Gastroesophageal sphincter (tissue), 4 donors: ENCODE data around the gene FARS2. TPM values are rescaled to one million over a fixed set of nuclear protein-coding genes. Genes with fewer than 3 reads are reported as not detected.

Experiments
- ATAC-seq: fragments of 150-250 bp; one replicate; pipeline ENCODE4 v1.9.1; 2016; ENCODE audit warnings: mild to moderate bottlenecking, moderate library complexity
- H3K27ac ChIP-seq, 4 donors: fragments of 200-600 bp; sonication (generic) in 3 of 4; 1 replicate in 3 of 4; 2 replicates in 1 of 4; pipeline ENCODE4 v1.5.1; 2016 to 2019
- H3K27me3 ChIP-seq: fragments of 200-600 bp; sonication (generic); one replicate; pipeline ENCODE4 v1.5.1; 2019
- H3K36me3 ChIP-seq, 2 donors: fragments of 200-600 bp; sonication (generic); one replicate each; pipeline ENCODE4 v1.5.1; 2019; ENCODE audit warnings: control low read depth in 1 of 2
- H3K4me1 ChIP-seq, 3 donors: fragments of 200-600 bp; sonication (generic); 1 replicate in 2 of 3; 2 replicates in 1 of 3; pipeline ENCODE4 v1.5.1; 2016 to 2019; ENCODE audit warnings: control low read depth in 2 of 3
- H3K4me3 ChIP-seq, 2 donors: fragments of 200-600 bp; sonication (generic); one replicate each; pipeline ENCODE4 v1.5.1; 2019; ENCODE audit warnings: mild to moderate bottlenecking in 1 of 2, moderate library complexity in 1 of 2
- H3K9me3 ChIP-seq, 3 donors: fragments of 200-600 bp; sonication (generic); one replicate each; pipeline ENCODE4 v1.5.1; 2017 to 2019; ENCODE audit warnings: control low read depth in 2 of 3
- EP300 ChIP-seq: sonication (generic); formaldehyde crosslinking; IDR thresholded peaks from one replicate; pipeline ENCODE4 v1.6.1; 2017; ENCODE audit warnings: antibody characterized with exemption, mild to moderate bottlenecking
- POLR2A ChIP-seq, 2 donors: fragments of 450-650 bp; IDR thresholded peaks; one replicate each; pipeline ENCODE4 v1.6.1; 2017; ENCODE audit warnings: antibody characterized with exemption in 2 of 2, mild to moderate bottlenecking in 2 of 2, moderate library complexity in 1 of 2
- POLR2AphosphoS5 ChIP-seq: sonication (generic); formaldehyde crosslinking; IDR thresholded peaks from one replicate; pipeline ENCODE4 v1.6.1; 2017; ENCODE audit warnings: antibody characterized with exemption
- WGBS, 2 donors: methylation state at CpG; one replicate each; pipeline ENCODE4 v1.1.5; 2018; ENCODE audit warnings: low coverage in 1 of 2; 5-methylcytosine and 5-hydroxymethylcytosine counted together
- total RNA-seq, 4 donors: library from RNA; depleted of rRNA; stranded (reverse); fragments of >200 nt; gene quantifications; one replicate each; pipeline ENCODE4 v1.1.0, GENCODE V29; 2016
- TF ChIP-seq, protein P1 (sequence below), 4 experiments: fragments of 200-600 bp in 2 of 4; fragments of 450-650 bp in 2 of 4; sonication (generic) in 1 of 4; IDR thresholded peaks; one replicate each; pipeline ENCODE4 v1.5.1; 2017 to 2019; ENCODE audit warnings: antibody characterized with exemption in 4 of 4, mild to moderate bottlenecking in 2 of 4, moderate library complexity in 2 of 4

Gene FARS2
- total RNA-seq, 4 donors from 2014 or later = 9.8 to 16.3 (median 14.4) TPM

GRCh38 chr6:5256952-5257351 is 4.4 kb upstream of the FARS2 start:
- no peak for TF ChIP-seq POLR2AphosphoS5
- Histone ChIP-seq H3K9me3 (no peaks in the 10 kb centered on the region), H3K4me1 (peaks cover 0 to 17% (median 3%) of the 10 kb centered on the region in 3 donors), H3K36me3 (peaks cover 0 to 22% of the 10 kb centered on the region in 2 donors), H3K4me3 (no peak overlapping the region), H3K27me3 (no peaks in the 10 kb centered on the region), H3K27ac (no peak overlapping the region)
- 86 to 87% methylated on average over 3 of the region's 3 CpGs for WGBS, 2 donors
- ATAC-seq = no peak

- WGBS, 2 donors = 92 to 100% methylated on average over 2 to 4 of the region's 8 CpGs
- no peak for ATAC-seq
- H3K27me3 ChIP-seq = no peaks in the 10 kb centered on the region
- no peaks in the 10 kb centered on the region for H3K9me3 ChIP-seq
- H3K4me3 ChIP-seq = no peak overlapping the region
- H3K4me1 ChIP-seq = peaks cover 0 to 21% (median 3%) of the 10 kb centered on the region in 3 donors
- TF ChIP-seq EP300 (no peak), POLR2A (IDR thresholded peaks at IDR 0.05) (no peak), POLR2AphosphoS5 (no peak)
- TF ChIP-seq, protein P1, sequence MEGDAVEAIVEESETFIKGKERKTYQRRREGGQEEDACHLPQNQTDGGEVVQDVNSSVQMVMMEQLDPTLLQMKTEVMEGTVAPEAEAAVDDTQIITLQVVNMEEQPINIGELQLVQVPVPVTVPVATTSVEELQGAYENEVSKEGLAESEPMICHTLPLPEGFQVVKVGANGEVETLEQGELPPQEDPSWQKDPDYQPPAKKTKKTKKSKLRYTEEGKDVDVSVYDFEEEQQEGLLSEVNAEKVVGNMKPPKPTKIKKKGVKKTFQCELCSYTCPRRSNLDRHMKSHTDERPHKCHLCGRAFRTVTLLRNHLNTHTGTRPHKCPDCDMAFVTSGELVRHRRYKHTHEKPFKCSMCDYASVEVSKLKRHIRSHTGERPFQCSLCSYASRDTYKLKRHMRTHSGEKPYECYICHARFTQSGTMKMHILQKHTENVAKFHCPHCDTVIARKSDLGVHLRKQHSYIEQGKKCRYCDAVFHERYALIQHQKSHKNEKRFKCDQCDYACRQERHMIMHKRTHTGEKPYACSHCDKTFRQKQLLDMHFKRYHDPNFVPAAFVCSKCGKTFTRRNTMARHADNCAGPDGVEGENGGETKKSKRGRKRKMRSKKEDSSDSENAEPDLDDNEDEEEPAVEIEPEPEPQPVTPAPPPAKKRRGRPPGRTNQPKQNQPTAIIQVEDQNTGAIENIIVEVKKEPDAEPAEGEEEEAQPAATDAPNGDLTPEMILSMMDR (IDR thresholded peaks at IDR 0.05) = no peak
- H3K27ac ChIP-seq = no peak overlapping the region
- peaks cover 0 to 22% of the 10 kb centered on the region in 2 donors for H3K36me3 ChIP-seq
These were observed 3.9 kb upstream of the FARS2 start for GRCh38 chr6:5257400-5257799.

- WGBS, 2 donors = 87 to 91% methylated on average over 1 to 3 of the region's 3 CpGs
These were observed 1.9 kb upstream of the FARS2 start for GRCh38 chr6:5259428-5259827.

DNA sequence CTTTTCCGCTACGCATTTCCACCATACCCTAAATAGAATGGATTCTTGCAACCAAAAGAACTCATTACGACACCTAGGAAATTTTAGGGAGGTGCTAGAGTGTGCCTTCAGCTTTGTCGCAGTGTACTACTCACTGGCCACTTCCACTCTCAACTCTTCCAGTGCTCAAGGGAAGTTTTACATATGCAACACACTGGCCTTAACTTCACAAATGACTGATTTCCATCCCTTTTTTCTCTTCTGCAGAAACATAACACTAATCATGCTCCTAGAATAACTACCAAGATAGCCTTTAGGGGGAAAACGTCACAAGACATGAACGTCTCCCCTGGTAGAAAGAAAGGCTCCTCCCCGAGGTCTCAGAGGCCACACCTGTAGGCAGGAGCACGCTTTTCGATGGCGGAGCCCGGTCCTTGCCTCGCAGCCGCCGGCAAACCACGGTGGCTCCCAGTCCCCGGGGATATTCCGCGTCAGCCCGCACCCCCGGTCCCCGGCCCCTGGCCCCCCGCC is 1.1 kb upstream of the FARS2 start:
- no peaks in the 10 kb centered on the region for H3K9me3 ChIP-seq
- WGBS, 2 donors = 14 to 28% methylated on average over 4 of the region's 22 CpGs
- H3K4me1 ChIP-seq = peaks cover 0 to 28% (median 3%) of the 10 kb centered on the region in 3 donors
- peaks cover 0 to 8% of the 10 kb centered on the region in 2 donors for H3K36me3 ChIP-seq
- TF ChIP-seq POLR2AphosphoS5 (no peak), POLR2A (IDR thresholded peaks at IDR 0.05) (no peak), EP300 (no peak)
- TF ChIP-seq, protein P1 (IDR thresholded peaks at IDR 0.05) = no peak
- peak overlapping the region; percentile 86 to 99 for H3K4me3 ChIP-seq
- H3K27ac ChIP-seq = peak overlapping the region; percentile 95 to 99 (median 96)
- no peaks in the 10 kb centered on the region for H3K27me3 ChIP-seq
- ATAC-seq = peak; percentile 35

More at GRCh38 chr6:5259428-5259827, 1.9 kb upstream of the FARS2 start:
- H3K27ac ChIP-seq = no peak overlapping the region
- H3K9me3 ChIP-seq = no peaks in the 10 kb centered on the region
- no peak for ATAC-seq
- TF ChIP-seq, protein P1 (IDR thresholded peaks at IDR 0.05) = no peak
- no peak for TF ChIP-seq EP300
- TF ChIP-seq POLR2A (IDR thresholded peaks at IDR 0.05) = no peak
- no peak for TF ChIP-seq POLR2AphosphoS5
- H3K36me3 ChIP-seq = peaks cover 0 to 8% of the 10 kb centered on the region in 2 donors
- no peaks in the 10 kb centered on the region for H3K27me3 ChIP-seq
- H3K4me1 ChIP-seq = peaks cover 0 to 28% (median 3%) of the 10 kb centered on the region in 3 donors
- no peak overlapping the region for H3K4me3 ChIP-seq

- Histone ChIP-seq H3K4me1 (peaks cover 0 to 28% (median 3%) of the 10 kb centered on the region in 3 donors), H3K9me3 (no peaks in the 10 kb centered on the region), H3K36me3 (peaks cover 0 to 11% of the 10 kb centered on the region in 2 donors), H3K27ac (peak overlapping the region; percentile 95 to 99 (median 96)), H3K4me3 (peak overlapping the region; percentile 86 to 99), H3K27me3 (no peaks in the 10 kb centered on the region)
- WGBS, 2 donors = 0% methylated on average over 2 to 16 of the region's 19 CpGs
- TF ChIP-seq EP300 (no peak), POLR2A (IDR thresholded peaks at IDR 0.05) (no peak), POLR2AphosphoS5 (no peak)
- TF ChIP-seq, protein P1 (IDR thresholded peaks at IDR 0.05) = no peak
- ATAC-seq = no peak
These were observed 314 bp downstream of the FARS2 start for GRCh38 chr6:5261545-5262109.
